Lung (tissue), 12 donors: Measurements from ENCODE around the gene BRME1. TPM values are rescaled to one million over a fixed set of nuclear protein-coding genes. Genes with fewer than 3 reads are reported as not detected.

Experiments used
- ATAC-seq: fragments of 200-7000 bp; cut with Tn5 transposase; one replicate; pipeline ENCODE4 v1.9.1; 2020; ENCODE audit warnings: moderate number of reproducible peaks; ENCODE audit not compliant: insufficient read depth, low FRiP score
- DNase-seq, 3 donors: peaks; one replicate each; pipeline ENCODE4 v3.0.0-alpha.2; 2013 to 2017
- H3K27ac ChIP-seq, 2 donors: one replicate each; pipeline ENCODE4 v1.5.1; 2013; ENCODE audit warnings: mild to moderate bottlenecking in 2 of 2, moderate library complexity in 2 of 2, control low read depth in 1 of 2, inconsistent platforms in 1 of 2, low read depth in 1 of 2, low read length in 1 of 2
- H3K27me3 ChIP-seq, 3 donors: one replicate each; pipeline ENCODE4 v1.5.1; 2013; ENCODE audit warnings: low read length in 2 of 3; ENCODE audit not compliant: control insufficient read depth in 3 of 3, insufficient read depth in 3 of 3
- H3K36me3 ChIP-seq, 4 donors: one replicate each; pipeline ENCODE4 v1.5.1; 2013; ENCODE audit warnings: low read length in 4 of 4, mild to moderate bottlenecking in 1 of 4, moderate library complexity in 1 of 4; ENCODE audit not compliant: control insufficient read depth in 4 of 4, insufficient read depth in 4 of 4
- H3K4me1 ChIP-seq, 5 donors: one replicate each; pipeline ENCODE4 v1.5.1; 2013; ENCODE audit warnings: low read length in 5 of 5, mild to moderate bottlenecking in 2 of 5, moderate library complexity in 1 of 5; ENCODE audit not compliant: control insufficient read depth in 5 of 5, insufficient read depth in 5 of 5
- H3K4me3 ChIP-seq: one replicate; pipeline ENCODE4 v1.5.1; 2013; ENCODE audit warnings: mild to moderate bottlenecking, control low read depth, moderate library complexity
- H3K9ac ChIP-seq, 2 donors: one replicate each; pipeline ENCODE4 v1.5.1; 2013; ENCODE audit warnings: low read length in 2 of 2, control low read depth in 1 of 2; ENCODE audit not compliant: insufficient read depth in 1 of 2
- H3K9me3 ChIP-seq, 4 donors: one replicate each; pipeline ENCODE4 v1.5.1; 2013; ENCODE audit warnings: low read length in 3 of 4, mild to moderate bottlenecking in 1 of 4, moderate library complexity in 1 of 4; ENCODE audit not compliant: control insufficient read depth in 4 of 4, insufficient read depth in 3 of 4
- CTCF ChIP-seq: IDR thresholded peaks from 2 replicates; pipeline ENCODE4 v1.5.1; 2012; ENCODE audit warnings: mild to moderate bottlenecking; ENCODE audit errors: control extremely low read depth, extremely low read depth
- WGBS, 2 donors: extraction: QIAGEN DNeasy Blood & Tissue Kit; methylation state at CpG; one replicate each; pipeline ENCODE4 v1.1.7; 2013; 5-methylcytosine and 5-hydroxymethylcytosine counted together
- polyA plus RNA-seq, 2 donors: library from polyadenylated mRNA; stranded (reverse); fragments of 200-250 nt; gene quantifications; one replicate each; pipeline ENCODE4 v1.2.1, GENCODE V29; 2013
- total RNA-seq, 2 donors: library from RNA; depleted of rRNA in 1 of 2; stranded (reverse); fragments of >200 nt in 1 of 2; gene quantifications; one replicate each; pipeline ENCODE4 v1.2.1, GENCODE V29; 2014 to 2021
- donor health status: control.
- donor health status: control.
- donor health status: Bipolar disorder and iron deficiency.
- donor health status: healthy.
- donor health status: DM: yes; HTN: yes; CAD: no.

BRME1 gene
- total and polyA plus RNA-seq, 4 donors, result 1.3 to 3.2 (median 2.9) TPM

- ATAC-seq (peak; percentile 99), DNase-seq (peak; percentile 100)
- WGBS, 2 donors, result 0 to 1% methylated on average over 53 to 60 of the region's 65 CpGs
- Histone ChIP-seq H3K27me3 (no peaks in the 10 kb centered on the region), H3K36me3 (peaks cover 5 to 22% (median 14%) of the 10 kb centered on the region in 4 donors), H3K4me1 (peaks cover 0 to 11% (median 7%) of the 10 kb centered on the region in 5 donors), H3K27ac (peak within 1 kb of the TSS; percentile 90 to 98), H3K9me3 (no peaks in the 10 kb centered on the region), H3K9ac (peak within 1 kb of the TSS; percentile 16 to 58), H3K4me3 (peak within 1 kb of the TSS; percentile 97)
- TF ChIP-seq CTCF, result no peak
Observed at GRCh38 chr19:13952154-13952930, 46.4 kb upstream of the BRME1 start, which contains the start of gene DCAF15. TSS of gene DCAF15 (plus strand) at chr19:13952509. CDS start at chr19:13952513, 4 bp downstream.

DNA sequence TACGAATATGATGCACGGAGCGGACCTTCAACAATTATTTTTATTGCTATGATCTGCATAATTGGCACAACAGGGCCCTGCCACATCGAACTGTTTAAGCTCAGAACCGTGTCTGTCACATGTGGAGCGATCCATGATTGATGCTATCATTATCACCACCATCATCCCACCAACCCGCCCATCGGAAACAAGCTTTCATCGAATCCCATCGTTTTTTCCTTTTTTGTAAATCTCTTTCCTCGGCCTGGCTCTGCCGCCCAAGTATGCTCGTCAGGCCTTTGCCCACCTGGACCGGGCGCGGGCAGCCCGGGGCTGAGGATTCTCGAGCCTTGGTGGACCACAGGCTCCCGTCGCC lies 45.9 kb upstream of the BRME1 start:
- peak overlapping the region; percentile 36 for H3K4me3 ChIP-seq
- no peak for ATAC-seq
- no peak for TF ChIP-seq CTCF
- peaks cover 0 to 11% (median 7%) of the 10 kb centered on the region in 5 donors for H3K4me1 ChIP-seq
- peak overlapping the region in 1 of 2 donors; percentile 16 for H3K9ac ChIP-seq
- H3K27ac ChIP-seq, result no peak overlapping the region
- no peaks in the 10 kb centered on the region for H3K27me3 ChIP-seq
- H3K36me3 ChIP-seq, result peaks cover 5 to 16% (median 11%) of the 10 kb centered on the region in 4 donors
- 12 to 13% methylated on average over 20 of the region's 20 CpGs for WGBS, 2 donors
- H3K9me3 ChIP-seq, result no peaks in the 10 kb centered on the region
- no peak for DNase-seq

DNA sequence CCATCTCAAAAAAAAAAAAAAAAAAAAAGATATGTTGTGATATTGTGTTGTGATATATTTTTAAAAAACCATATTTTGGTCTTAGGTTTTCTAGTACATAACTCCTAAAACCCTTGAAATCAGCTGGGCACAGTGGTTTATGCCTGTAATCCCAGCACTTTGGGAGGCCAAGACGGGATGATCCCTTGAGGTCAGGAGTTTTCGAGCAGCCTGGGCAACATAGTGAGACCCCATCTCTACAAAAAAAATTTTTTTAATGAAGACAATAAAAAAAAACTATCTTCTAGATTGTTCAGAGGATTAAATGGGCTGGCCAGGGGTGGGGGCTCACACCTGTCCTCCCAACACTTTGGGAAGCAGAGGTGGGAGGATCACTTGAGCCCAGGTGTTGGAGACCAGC lies 45.1 kb upstream of the BRME1 start:
- Histone ChIP-seq H3K27ac (no peak overlapping the region), H3K4me3 (no peak overlapping the region), H3K9ac (no peak overlapping the region), H3K9me3 (no peaks in the 10 kb centered on the region), H3K27me3 (no peaks in the 10 kb centered on the region), H3K4me1 (peaks cover 0 to 11% (median 7%) of the 10 kb centered on the region in 5 donors), H3K36me3 (peaks cover 4 to 9% (median 5%) of the 10 kb centered on the region in 4 donors)
- 88 to 94% methylated on average over 2 of the region's 2 CpGs for WGBS, 2 donors
- TF ChIP-seq CTCF, result no peak
- ATAC-seq (no peak), DNase-seq (no peak)

GRCh38 chr19:13946414-13946813 lies 40.5 kb upstream of the BRME1 start:
- Histone ChIP-seq H3K4me1 (no peaks in the 10 kb centered on the region), H3K36me3 (no peaks in the 10 kb centered on the region), H3K9me3 (no peaks in the 10 kb centered on the region), H3K27ac (no peak overlapping the region), H3K9ac (no peak overlapping the region), H3K4me3 (no peak overlapping the region), H3K27me3 (no peaks in the 10 kb centered on the region)
- DNase-seq (no peak), ATAC-seq (no peak)
- no peak for TF ChIP-seq CTCF
- WGBS, 2 donors, result 96% methylated on average over 4 of the region's 4 CpGs
